ENCODE data around the gene EPB41L4B. TPM values are rescaled to one million over a fixed set of nuclear protein-coding genes. Genes with fewer than 3 reads are reported as not detected.

EPB41L4B gene
- total RNA-seq, 4 donors from 2014 or later: under 0.01 to 3.9 (median 1.5) TPM

DNA sequence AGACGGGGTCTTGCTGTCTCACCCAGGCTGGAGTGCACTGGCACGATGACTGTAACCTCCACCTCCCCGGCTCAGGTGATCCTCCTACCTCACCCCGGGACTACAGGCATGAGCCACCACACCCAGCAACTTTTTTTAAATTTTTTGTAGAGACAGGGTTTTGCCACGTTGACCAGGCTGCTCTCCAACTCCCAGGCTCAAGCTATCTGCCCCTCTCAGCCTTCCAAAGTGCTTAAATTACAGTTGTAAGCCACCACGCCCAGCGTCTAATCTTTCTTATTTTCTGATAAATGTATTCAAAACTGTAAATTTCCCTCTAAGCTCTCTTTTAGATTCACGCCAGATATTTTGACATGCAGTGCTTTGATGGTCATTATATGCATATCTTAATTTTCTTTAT is 164.2 kb downstream of the EPB41L4B start:
- no peak for DNase-seq
- TF ChIP-seq, protein P1, sequence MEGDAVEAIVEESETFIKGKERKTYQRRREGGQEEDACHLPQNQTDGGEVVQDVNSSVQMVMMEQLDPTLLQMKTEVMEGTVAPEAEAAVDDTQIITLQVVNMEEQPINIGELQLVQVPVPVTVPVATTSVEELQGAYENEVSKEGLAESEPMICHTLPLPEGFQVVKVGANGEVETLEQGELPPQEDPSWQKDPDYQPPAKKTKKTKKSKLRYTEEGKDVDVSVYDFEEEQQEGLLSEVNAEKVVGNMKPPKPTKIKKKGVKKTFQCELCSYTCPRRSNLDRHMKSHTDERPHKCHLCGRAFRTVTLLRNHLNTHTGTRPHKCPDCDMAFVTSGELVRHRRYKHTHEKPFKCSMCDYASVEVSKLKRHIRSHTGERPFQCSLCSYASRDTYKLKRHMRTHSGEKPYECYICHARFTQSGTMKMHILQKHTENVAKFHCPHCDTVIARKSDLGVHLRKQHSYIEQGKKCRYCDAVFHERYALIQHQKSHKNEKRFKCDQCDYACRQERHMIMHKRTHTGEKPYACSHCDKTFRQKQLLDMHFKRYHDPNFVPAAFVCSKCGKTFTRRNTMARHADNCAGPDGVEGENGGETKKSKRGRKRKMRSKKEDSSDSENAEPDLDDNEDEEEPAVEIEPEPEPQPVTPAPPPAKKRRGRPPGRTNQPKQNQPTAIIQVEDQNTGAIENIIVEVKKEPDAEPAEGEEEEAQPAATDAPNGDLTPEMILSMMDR (IDR thresholded peaks at IDR 0.05): no peak
- TF ChIP-seq POLR2A (IDR thresholded peaks at IDR 0.05): no peak
- Histone ChIP-seq H3K4me1 (no peaks in the 10 kb centered on the region), H3K36me3 (no peaks in the 10 kb centered on the region), H3K27ac (no peak overlapping the region), H3K27me3 (no peaks in the 10 kb centered on the region), H3K4me3 (no peak overlapping the region), H3K9me3 (no peaks in the 10 kb centered on the region)
- intact Hi-C loops (cut with DNase I; ENCODE audit: low total_unique reads): no loop called here

DNA sequence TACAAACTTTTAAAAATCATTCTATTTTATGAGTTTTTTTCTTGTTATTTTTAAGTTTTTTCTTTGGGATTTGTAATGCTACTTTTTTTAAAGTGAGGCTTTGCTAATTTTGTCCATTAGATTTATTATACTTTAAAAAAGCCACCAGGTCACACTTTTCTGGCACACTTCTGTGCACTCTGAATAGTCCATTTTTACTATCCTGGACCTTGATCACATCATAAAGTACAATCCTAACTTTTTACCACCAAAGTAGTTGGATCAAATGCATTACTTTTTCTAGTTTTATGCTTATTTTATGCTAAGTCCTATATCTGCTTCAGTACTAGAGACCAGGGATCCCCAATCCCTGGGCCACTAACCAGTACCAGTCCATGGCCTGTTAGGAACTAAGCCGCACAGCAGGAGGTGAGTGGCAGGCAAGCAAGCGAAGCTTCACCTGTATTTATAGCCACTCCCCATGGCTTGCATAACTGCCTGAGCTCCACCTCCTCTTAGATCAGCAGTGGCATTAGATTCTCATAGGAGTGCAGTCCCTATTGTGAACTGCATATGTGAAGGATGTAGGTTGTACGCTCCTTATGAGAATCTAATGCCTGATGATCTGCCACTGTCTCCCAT is 169.8 kb downstream of the EPB41L4B start:
- intact Hi-C loops (cut with DNase I; ENCODE audit: low total_unique reads): no loop called here
- Histone ChIP-seq H3K4me1 (no peaks in the 10 kb centered on the region), H3K36me3 (no peaks in the 10 kb centered on the region), H3K27me3 (no peaks in the 10 kb centered on the region), H3K27ac (no peak overlapping the region), H3K4me3 (no peak overlapping the region), H3K9me3 (no peaks in the 10 kb centered on the region)
- TF ChIP-seq, protein P1 (IDR thresholded peaks at IDR 0.05): no peak
- no peak for TF ChIP-seq POLR2A (IDR thresholded peaks at IDR 0.05)
- no peak for DNase-seq

- DNase-seq: no peak
- Histone ChIP-seq H3K27me3 (no peaks in the 10 kb centered on the region), H3K4me1 (no peaks in the 10 kb centered on the region), H3K9me3 (no peaks in the 10 kb centered on the region), H3K36me3 (no peaks in the 10 kb centered on the region), H3K4me3 (no peak overlapping the region), H3K27ac (no peak overlapping the region)
- intact Hi-C loops (cut with DNase I; ENCODE audit: low total_unique reads): no loop called here
- no peak for TF ChIP-seq POLR2A (IDR thresholded peaks at IDR 0.05)
- TF ChIP-seq, protein P1 (IDR thresholded peaks at IDR 0.05): no peak
These were observed 171.1 kb downstream of the EPB41L4B start for GRCh38 chr9:109149722-109150121.

DNA sequence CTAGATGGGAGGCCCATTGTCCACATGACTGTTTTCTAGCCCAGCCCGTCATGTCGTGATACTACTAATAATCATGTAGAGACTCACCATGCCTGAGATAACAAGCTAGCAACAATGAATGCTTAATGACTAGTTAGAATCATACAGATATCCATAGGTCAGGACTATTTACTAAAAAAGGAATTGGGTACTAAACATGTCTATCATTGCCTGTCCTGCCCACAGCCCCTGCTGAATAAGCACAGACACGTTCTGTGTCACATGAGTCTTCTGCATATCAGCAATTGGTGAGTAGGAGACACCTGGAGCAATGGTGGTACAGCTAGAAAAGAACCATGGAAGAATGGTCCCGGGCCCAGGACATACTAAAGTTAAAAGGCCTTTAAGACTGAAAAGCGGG is 171.8 kb downstream of the EPB41L4B start:
- Histone ChIP-seq H3K4me1 (no peaks in the 10 kb centered on the region), H3K4me3 (no peak overlapping the region), H3K27ac (no peak overlapping the region), H3K9me3 (no peaks in the 10 kb centered on the region), H3K27me3 (no peaks in the 10 kb centered on the region), H3K36me3 (no peaks in the 10 kb centered on the region)
- TF ChIP-seq POLR2A (IDR thresholded peaks at IDR 0.05): no peak
- TF ChIP-seq, protein P1 (IDR thresholded peaks at IDR 0.05): no peak
- intact Hi-C loops (cut with DNase I; ENCODE audit: low total_unique reads): no loop called here
- DNase-seq: no peak

GRCh38 chr9:109145051-109145450 is 175.8 kb downstream of the EPB41L4B start:
- H3K27me3 ChIP-seq: no peaks in the 10 kb centered on the region
- H3K4me3 ChIP-seq: no peak overlapping the region
- DNase-seq: no peak
- TF ChIP-seq, protein P1 (IDR thresholded peaks at IDR 0.05): no peak
- TF ChIP-seq POLR2A (IDR thresholded peaks at IDR 0.05): no peak
- H3K36me3 ChIP-seq: no peaks in the 10 kb centered on the region
- intact Hi-C loops (cut with DNase I; ENCODE audit: low total_unique reads): no loop called here
- H3K4me1 ChIP-seq: no peaks in the 10 kb centered on the region
- no peaks in the 10 kb centered on the region for H3K9me3 ChIP-seq
- no peak overlapping the region for H3K27ac ChIP-seq
